K562 (cell line): ENCODE results near the gene RCHY1.

ENCODE experiments used
- CTBP1 ChIP-seq: fragments of 450-650 bp; IDR thresholded peaks from 2 replicates; pipeline ENCODE4 v1.6.1; 2016; ENCODE audit warnings: borderline replicate concordance
- GABPB1 ChIP-seq: sonication (generic); formaldehyde crosslinking; IDR thresholded peaks from 2 replicates; pipeline ENCODE4 v1.8.0; 2022; ENCODE audit warnings: mild to moderate bottlenecking, missing genetic modification reagents
- TEAD4 ChIP-seq, 2 experiments: sonication (generic) in 1 of 2; formaldehyde crosslinking in 1 of 2; IDR thresholded peaks; 2 replicates each; pipeline versions ENCODE4 v1.6.1 to v1.8.0; 2012 to 2022; ENCODE audit warnings: borderline replicate concordance in 1 of 2, inconsistent platforms in 1 of 2, low read length in 1 of 2, mild to moderate bottlenecking in 1 of 2, missing genetic modification reagents in 1 of 2
- ZSCAN32 ChIP-seq: fragments of 450-650 bp; formaldehyde crosslinking; IDR thresholded peaks from 2 replicates; pipeline ENCODE4 v1.4.0; 2020; ENCODE audit warnings: mild to moderate bottlenecking, moderate library complexity
- TF ChIP-seq, protein P1 (sequence below): sonication (generic); formaldehyde crosslinking; IDR thresholded peaks from 2 replicates; pipeline ENCODE4 v1.5.0; 2020; ENCODE audit warnings: missing genetic modification reagents
- TF ChIP-seq, protein P2 (sequence below), 2 experiments: fragments of 200-800 bp in 1 of 2; sonication (Bioruptor generic) in 1 of 2; sonication (generic) in 1 of 2; formaldehyde crosslinking in 1 of 2; IDR thresholded peaks in 1 of 2; conservative IDR thresholded peaks in 1 of 2; 2 replicates each; pipeline versions ENCODE4 v1.5.0 to v1.6.1; 2016 to 2020; ENCODE audit warnings: missing compliant biosample characterization in 1 of 2, missing genetic modification characterization in 1 of 2, missing genetic modification reagents in 1 of 2
- TF ChIP-seq, protein P3 (sequence below): fragments of 450-650 bp; IDR thresholded peaks from 2 replicates; pipeline ENCODE4 v1.6.1; 2014; ENCODE audit warnings: low read depth, mild to moderate bottlenecking, moderate library complexity, borderline replicate concordance
- TF ChIP-seq, protein P4 (sequence below), 2 experiments: fragments of 450-650 bp; formaldehyde crosslinking in 1 of 2; IDR thresholded peaks; 2 replicates each; pipeline versions ENCODE4 v1.4.0 to v1.6.1; 2014 to 2020; ENCODE audit warnings: mild to moderate bottlenecking in 2 of 2, borderline replicate concordance in 1 of 2, low read depth in 1 of 2
- TF ChIP-seq, protein P5 (sequence below), 3 experiments: IDR thresholded peaks in 2 of 3; conservative IDR thresholded peaks in 1 of 3; 2 replicates each; pipeline ENCODE4 v1.5.1; 2011 to 2012; ENCODE audit warnings: low read length in 3 of 3, mild to moderate bottlenecking in 3 of 3, control low read depth in 2 of 3, improper control_type of control experiment in 1 of 3, inconsistent platforms in 1 of 3, low read depth in 1 of 3, mixed read lengths in 1 of 3, moderate library complexity in 1 of 3; ENCODE audit not compliant: insufficient read depth in 2 of 3
- TF ChIP-seq, protein P6 (sequence below): IDR thresholded peaks from 3 replicates; pipeline ENCODE4 v1.6.1; 2011; ENCODE audit warnings: borderline replicate concordance, mild to moderate bottlenecking; ENCODE audit not compliant: insufficient read length, insufficient read depth
- TF ChIP-seq, protein P7 (sequence below): sonication (generic); formaldehyde crosslinking; IDR thresholded peaks from 2 replicates; pipeline ENCODE4 v1.9.0; 2022; ENCODE audit warnings: mild to moderate bottlenecking, missing genetic modification reagents

DNA sequence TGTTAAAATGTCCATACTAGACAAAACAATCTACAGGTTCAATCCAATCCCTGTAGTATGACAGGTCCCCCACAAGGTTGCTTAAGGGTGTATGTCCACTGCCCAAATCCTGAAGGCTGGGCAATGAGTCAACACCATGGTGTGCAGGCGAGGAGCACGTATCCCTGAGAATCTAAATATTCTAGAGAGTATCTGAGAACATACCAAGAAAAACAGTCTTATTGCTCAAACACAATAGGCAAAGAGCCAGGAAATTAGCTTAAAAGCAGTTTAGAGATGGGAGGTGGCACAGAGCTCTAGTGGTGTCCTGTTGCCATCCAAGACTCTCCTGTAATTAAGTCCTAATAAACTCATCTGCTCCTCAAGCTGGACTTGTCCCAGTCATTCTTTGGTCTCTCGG is 37.0 kb downstream of the RCHY1 start:
- TF ChIP-seq, protein P1, sequence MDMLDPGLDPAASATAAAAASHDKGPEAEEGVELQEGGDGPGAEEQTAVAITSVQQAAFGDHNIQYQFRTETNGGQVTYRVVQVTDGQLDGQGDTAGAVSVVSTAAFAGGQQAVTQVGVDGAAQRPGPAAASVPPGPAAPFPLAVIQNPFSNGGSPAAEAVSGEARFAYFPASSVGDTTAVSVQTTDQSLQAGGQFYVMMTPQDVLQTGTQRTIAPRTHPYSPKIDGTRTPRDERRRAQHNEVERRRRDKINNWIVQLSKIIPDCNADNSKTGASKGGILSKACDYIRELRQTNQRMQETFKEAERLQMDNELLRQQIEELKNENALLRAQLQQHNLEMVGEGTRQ, result no peak
- TF ChIP-seq, protein P2, sequence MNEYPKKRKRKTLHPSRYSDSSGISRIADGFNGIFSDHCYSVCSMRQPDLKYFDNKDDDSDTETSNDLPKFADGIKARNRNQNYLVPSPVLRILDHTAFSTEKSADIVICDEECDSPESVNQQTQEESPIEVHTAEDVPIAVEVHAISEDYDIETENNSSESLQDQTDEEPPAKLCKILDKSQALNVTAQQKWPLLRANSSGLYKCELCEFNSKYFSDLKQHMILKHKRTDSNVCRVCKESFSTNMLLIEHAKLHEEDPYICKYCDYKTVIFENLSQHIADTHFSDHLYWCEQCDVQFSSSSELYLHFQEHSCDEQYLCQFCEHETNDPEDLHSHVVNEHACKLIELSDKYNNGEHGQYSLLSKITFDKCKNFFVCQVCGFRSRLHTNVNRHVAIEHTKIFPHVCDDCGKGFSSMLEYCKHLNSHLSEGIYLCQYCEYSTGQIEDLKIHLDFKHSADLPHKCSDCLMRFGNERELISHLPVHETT (CRISPR knock-in tag; conservative IDR thresholded peaks at IDR 0.05 in 1 of 2, IDR thresholded peaks at IDR 0.05 in 1 of 2), result no peak
- TF ChIP-seq GABPB1 (CRISPR knock-in tag), result no peak
- TF ChIP-seq, protein P3, sequence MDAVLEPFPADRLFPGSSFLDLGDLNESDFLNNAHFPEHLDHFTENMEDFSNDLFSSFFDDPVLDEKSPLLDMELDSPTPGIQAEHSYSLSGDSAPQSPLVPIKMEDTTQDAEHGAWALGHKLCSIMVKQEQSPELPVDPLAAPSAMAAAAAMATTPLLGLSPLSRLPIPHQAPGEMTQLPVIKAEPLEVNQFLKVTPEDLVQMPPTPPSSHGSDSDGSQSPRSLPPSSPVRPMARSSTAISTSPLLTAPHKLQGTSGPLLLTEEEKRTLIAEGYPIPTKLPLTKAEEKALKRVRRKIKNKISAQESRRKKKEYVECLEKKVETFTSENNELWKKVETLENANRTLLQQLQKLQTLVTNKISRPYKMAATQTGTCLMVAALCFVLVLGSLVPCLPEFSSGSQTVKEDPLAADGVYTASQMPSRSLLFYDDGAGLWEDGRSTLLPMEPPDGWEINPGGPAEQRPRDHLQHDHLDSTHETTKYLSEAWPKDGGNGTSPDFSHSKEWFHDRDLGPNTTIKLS, result no peak
- TF ChIP-seq, protein P4, sequence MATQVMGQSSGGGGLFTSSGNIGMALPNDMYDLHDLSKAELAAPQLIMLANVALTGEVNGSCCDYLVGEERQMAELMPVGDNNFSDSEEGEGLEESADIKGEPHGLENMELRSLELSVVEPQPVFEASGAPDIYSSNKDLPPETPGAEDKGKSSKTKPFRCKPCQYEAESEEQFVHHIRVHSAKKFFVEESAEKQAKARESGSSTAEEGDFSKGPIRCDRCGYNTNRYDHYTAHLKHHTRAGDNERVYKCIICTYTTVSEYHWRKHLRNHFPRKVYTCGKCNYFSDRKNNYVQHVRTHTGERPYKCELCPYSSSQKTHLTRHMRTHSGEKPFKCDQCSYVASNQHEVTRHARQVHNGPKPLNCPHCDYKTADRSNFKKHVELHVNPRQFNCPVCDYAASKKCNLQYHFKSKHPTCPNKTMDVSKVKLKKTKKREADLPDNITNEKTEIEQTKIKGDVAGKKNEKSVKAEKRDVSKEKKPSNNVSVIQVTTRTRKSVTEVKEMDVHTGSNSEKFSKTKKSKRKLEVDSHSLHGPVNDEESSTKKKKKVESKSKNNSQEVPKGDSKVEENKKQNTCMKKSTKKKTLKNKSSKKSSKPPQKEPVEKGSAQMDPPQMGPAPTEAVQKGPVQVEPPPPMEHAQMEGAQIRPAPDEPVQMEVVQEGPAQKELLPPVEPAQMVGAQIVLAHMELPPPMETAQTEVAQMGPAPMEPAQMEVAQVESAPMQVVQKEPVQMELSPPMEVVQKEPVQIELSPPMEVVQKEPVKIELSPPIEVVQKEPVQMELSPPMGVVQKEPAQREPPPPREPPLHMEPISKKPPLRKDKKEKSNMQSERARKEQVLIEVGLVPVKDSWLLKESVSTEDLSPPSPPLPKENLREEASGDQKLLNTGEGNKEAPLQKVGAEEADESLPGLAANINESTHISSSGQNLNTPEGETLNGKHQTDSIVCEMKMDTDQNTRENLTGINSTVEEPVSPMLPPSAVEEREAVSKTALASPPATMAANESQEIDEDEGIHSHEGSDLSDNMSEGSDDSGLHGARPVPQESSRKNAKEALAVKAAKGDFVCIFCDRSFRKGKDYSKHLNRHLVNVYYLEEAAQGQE (IDR thresholded peaks at IDR 0.05; ENCODE audit: borderline replicate concordance), result no peak
- TF ChIP-seq, protein P4 (CRISPR knock-in tag; IDR thresholded peaks at IDR 0.05; ENCODE audit: low read depth), result no peak
- TF ChIP-seq, protein P5, sequence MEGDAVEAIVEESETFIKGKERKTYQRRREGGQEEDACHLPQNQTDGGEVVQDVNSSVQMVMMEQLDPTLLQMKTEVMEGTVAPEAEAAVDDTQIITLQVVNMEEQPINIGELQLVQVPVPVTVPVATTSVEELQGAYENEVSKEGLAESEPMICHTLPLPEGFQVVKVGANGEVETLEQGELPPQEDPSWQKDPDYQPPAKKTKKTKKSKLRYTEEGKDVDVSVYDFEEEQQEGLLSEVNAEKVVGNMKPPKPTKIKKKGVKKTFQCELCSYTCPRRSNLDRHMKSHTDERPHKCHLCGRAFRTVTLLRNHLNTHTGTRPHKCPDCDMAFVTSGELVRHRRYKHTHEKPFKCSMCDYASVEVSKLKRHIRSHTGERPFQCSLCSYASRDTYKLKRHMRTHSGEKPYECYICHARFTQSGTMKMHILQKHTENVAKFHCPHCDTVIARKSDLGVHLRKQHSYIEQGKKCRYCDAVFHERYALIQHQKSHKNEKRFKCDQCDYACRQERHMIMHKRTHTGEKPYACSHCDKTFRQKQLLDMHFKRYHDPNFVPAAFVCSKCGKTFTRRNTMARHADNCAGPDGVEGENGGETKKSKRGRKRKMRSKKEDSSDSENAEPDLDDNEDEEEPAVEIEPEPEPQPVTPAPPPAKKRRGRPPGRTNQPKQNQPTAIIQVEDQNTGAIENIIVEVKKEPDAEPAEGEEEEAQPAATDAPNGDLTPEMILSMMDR (IDR thresholded peaks at IDR 0.05 in 2 of 3, conservative IDR thresholded peaks at IDR 0.05 in 1 of 3; ENCODE audit: insufficient read depth in 2 of 3, low read depth in 1 of 3, low read length in 3 of 3), result no peak
- no peak for TF ChIP-seq ZSCAN32 (CRISPR knock-in tag)
- TF ChIP-seq CTBP1, result no peak
- TF ChIP-seq, protein P6, sequence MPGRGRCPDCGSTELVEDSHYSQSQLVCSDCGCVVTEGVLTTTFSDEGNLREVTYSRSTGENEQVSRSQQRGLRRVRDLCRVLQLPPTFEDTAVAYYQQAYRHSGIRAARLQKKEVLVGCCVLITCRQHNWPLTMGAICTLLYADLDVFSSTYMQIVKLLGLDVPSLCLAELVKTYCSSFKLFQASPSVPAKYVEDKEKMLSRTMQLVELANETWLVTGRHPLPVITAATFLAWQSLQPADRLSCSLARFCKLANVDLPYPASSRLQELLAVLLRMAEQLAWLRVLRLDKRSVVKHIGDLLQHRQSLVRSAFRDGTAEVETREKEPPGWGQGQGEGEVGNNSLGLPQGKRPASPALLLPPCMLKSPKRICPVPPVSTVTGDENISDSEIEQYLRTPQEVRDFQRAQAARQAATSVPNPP, result no peak
- TF ChIP-seq TEAD4 (IDR thresholded peaks at IDR 0.05; ENCODE audit: low read length), result no peak
- TF ChIP-seq TEAD4 (CRISPR knock-in tag; IDR thresholded peaks at IDR 0.05; ENCODE audit: borderline replicate concordance), result no peak
- TF ChIP-seq, protein P7, sequence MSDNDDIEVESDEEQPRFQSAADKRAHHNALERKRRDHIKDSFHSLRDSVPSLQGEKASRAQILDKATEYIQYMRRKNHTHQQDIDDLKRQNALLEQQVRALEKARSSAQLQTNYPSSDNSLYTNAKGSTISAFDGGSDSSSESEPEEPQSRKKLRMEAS (CRISPR knock-in tag), result no peak
